ENCODE data around the gene GTF2H2C.

The GTF2H2C gene

GRCh38 chr5:69522035-69522434, 38.0 kb upstream of the GTF2H2C start:
- Histone ChIP-seq H3K9me3 (ENCODE audit: control insufficient read depth, insufficient read depth, low read length) (no peaks in the 10 kb centered on the region), H3F3A (ENCODE audit: control insufficient read depth, insufficient read depth) (no peaks in the 10 kb centered on the region), H3K4me1 (ENCODE audit: control insufficient read depth, low read length) (no peaks in the 10 kb centered on the region), H3K27me3 (ENCODE audit: control insufficient read depth, low read length) (no peaks in the 10 kb centered on the region), H3K9me2 (replicated peaks; ENCODE audit: control insufficient read depth, low read length) (no peaks in the 10 kb centered on the region), H4K20me1 (ENCODE audit: control insufficient read depth, insufficient read depth, low read depth, low read length) (no peaks in the 10 kb centered on the region), H3K36me3 (ENCODE audit: control insufficient read depth, low read length) (no peaks in the 10 kb centered on the region), H3K4me2 (ENCODE audit: low read length) (no peak overlapping the region), H3K27ac (ENCODE audit: low read depth, low read length) (no peak overlapping the region), H3K4me3 (ENCODE audit: low read length) (no peak overlapping the region), H3K79me2 (ENCODE audit: control insufficient read depth, low read length) (no peaks in the 10 kb centered on the region)
- TF ChIP-seq EZH2phosphoT487 (IDR thresholded peaks at IDR 0.05; ENCODE audit: borderline replicate concordance, low read length): no peak
- TF ChIP-seq, protein P1, sequence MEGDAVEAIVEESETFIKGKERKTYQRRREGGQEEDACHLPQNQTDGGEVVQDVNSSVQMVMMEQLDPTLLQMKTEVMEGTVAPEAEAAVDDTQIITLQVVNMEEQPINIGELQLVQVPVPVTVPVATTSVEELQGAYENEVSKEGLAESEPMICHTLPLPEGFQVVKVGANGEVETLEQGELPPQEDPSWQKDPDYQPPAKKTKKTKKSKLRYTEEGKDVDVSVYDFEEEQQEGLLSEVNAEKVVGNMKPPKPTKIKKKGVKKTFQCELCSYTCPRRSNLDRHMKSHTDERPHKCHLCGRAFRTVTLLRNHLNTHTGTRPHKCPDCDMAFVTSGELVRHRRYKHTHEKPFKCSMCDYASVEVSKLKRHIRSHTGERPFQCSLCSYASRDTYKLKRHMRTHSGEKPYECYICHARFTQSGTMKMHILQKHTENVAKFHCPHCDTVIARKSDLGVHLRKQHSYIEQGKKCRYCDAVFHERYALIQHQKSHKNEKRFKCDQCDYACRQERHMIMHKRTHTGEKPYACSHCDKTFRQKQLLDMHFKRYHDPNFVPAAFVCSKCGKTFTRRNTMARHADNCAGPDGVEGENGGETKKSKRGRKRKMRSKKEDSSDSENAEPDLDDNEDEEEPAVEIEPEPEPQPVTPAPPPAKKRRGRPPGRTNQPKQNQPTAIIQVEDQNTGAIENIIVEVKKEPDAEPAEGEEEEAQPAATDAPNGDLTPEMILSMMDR (IDR thresholded peaks at IDR 0.05; ENCODE audit: low read depth, low read length, poor library complexity, severe bottlenecking): no peak

GRCh38 chr5:69525490-69525889, 34.5 kb upstream of the GTF2H2C start:
- Histone ChIP-seq H3K4me3 (ENCODE audit: low read length) (no peak overlapping the region), H3K4me1 (ENCODE audit: control insufficient read depth, low read length) (no peaks in the 10 kb centered on the region), H3K79me2 (ENCODE audit: control insufficient read depth, low read length) (no peaks in the 10 kb centered on the region), H4K20me1 (ENCODE audit: control insufficient read depth, insufficient read depth, low read depth, low read length) (no peaks in the 10 kb centered on the region), H3K4me2 (ENCODE audit: low read length) (no peak overlapping the region), H3K9me3 (ENCODE audit: control insufficient read depth, insufficient read depth, low read length) (no peaks in the 10 kb centered on the region), H3K9me2 (replicated peaks; ENCODE audit: control insufficient read depth, low read length) (no peaks in the 10 kb centered on the region), H3F3A (ENCODE audit: control insufficient read depth, insufficient read depth) (no peaks in the 10 kb centered on the region), H3K27me3 (ENCODE audit: control insufficient read depth, low read length) (no peaks in the 10 kb centered on the region), H3K36me3 (ENCODE audit: control insufficient read depth, low read length) (no peaks in the 10 kb centered on the region), H3K27ac (ENCODE audit: low read depth, low read length) (no peak overlapping the region)
- TF ChIP-seq, protein P1 (IDR thresholded peaks at IDR 0.05; ENCODE audit: low read depth, low read length, poor library complexity, severe bottlenecking): no peak
- no peak for TF ChIP-seq EZH2phosphoT487 (IDR thresholded peaks at IDR 0.05; ENCODE audit: borderline replicate concordance, low read length)

DNA sequence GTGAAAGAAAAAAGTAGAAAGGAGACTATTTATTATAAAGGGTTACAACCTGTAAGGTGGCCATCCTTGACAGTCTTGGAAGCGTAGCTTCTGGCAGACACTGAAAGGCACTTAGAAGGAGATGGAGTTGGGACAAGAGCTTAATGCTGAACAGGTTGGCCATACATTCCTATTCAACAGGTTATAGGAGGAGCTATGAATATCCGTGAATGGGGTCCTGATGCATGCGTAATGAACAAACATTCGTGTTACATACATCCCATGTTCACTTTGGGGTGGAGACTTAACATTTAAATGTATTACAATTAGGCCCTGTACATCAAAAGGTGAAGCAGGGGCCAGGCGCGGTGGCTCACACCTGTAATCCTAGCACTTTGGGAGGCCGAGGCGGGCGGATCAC, 33.3 kb upstream of the GTF2H2C start:
- Histone ChIP-seq H3K4me2 (ENCODE audit: low read length) (no peak overlapping the region), H3K27ac (ENCODE audit: low read depth, low read length) (no peak overlapping the region), H3K4me1 (ENCODE audit: control insufficient read depth, low read length) (no peaks in the 10 kb centered on the region), H3K9me3 (ENCODE audit: control insufficient read depth, insufficient read depth, low read length) (no peaks in the 10 kb centered on the region), H3K9me2 (replicated peaks; ENCODE audit: control insufficient read depth, low read length) (no peaks in the 10 kb centered on the region), H3K79me2 (ENCODE audit: control insufficient read depth, low read length) (no peaks in the 10 kb centered on the region), H4K20me1 (ENCODE audit: control insufficient read depth, insufficient read depth, low read depth, low read length) (no peaks in the 10 kb centered on the region), H3K4me3 (ENCODE audit: low read length) (no peak overlapping the region), H3F3A (ENCODE audit: control insufficient read depth, insufficient read depth) (no peaks in the 10 kb centered on the region), H3K27me3 (ENCODE audit: control insufficient read depth, low read length) (no peaks in the 10 kb centered on the region), H3K36me3 (ENCODE audit: control insufficient read depth, low read length) (no peaks in the 10 kb centered on the region)
- no peak for TF ChIP-seq EZH2phosphoT487 (IDR thresholded peaks at IDR 0.05; ENCODE audit: borderline replicate concordance, low read length)
- TF ChIP-seq, protein P1 (IDR thresholded peaks at IDR 0.05; ENCODE audit: low read depth, low read length, poor library complexity, severe bottlenecking): no peak
